SK-N-SH treated with all-trans-retinoic acid at 6 μM for 48 hours (cell line): ENCODE measurements around the gene NARS2.

Experiments
- ATAC-seq: fragments of 200-7000 bp; cut with Tn5 transposase; 3 replicates; pipeline ENCODE4 v1.9.1; 2020; ENCODE audit warnings: mild to moderate bottlenecking, moderate library complexity
- ARNTL ChIP-seq: fragments of 450-650 bp; formaldehyde crosslinking; IDR thresholded peaks from 2 replicates; pipeline ENCODE4 v1.5.0; 2020; ENCODE audit warnings: low read depth, mild to moderate bottlenecking, moderate library complexity, borderline replicate concordance
- BACH2 ChIP-seq: fragments of 250-450 bp; sonication (Bioruptor Pico); IDR thresholded peaks from 2 replicates; pipeline ENCODE4 v1.9.0; 2021; ENCODE audit warnings: mild to moderate bottlenecking, borderline replicate concordance
- CREB5 ChIP-seq: fragments of 250-450 bp; sonication (Bioruptor Pico); IDR thresholded peaks from 2 replicates; pipeline ENCODE4 v1.5.1; 2020; ENCODE audit warnings: low read depth, mild to moderate bottlenecking, moderate library complexity
- CSDC2 ChIP-seq: fragments of 250-450 bp; sonication (Bioruptor Pico); IDR thresholded peaks from 2 replicates; pipeline ENCODE4 v1.5.0; 2020; ENCODE audit warnings: mild to moderate bottlenecking, moderate library complexity
- CSRNP3 ChIP-seq: fragments of 250-450 bp; sonication (Bioruptor Pico); IDR thresholded peaks from 2 replicates; pipeline ENCODE4 v1.5.1; 2021; ENCODE audit warnings: mild to moderate bottlenecking, moderate library complexity
- ESRRG ChIP-seq: fragments of 250-450 bp; sonication (Bioruptor Pico); IDR thresholded peaks from 2 replicates; pipeline ENCODE4 v1.6.1; 2021; ENCODE audit warnings: mild to moderate bottlenecking
- GLIS3 ChIP-seq: fragments of 250-450 bp; sonication (Bioruptor Pico); IDR thresholded peaks from 2 replicates; pipeline ENCODE4 v1.5.0; 2020; ENCODE audit warnings: mild to moderate bottlenecking, moderate library complexity
- OSR1 ChIP-seq: fragments of 250-450 bp; sonication (Bioruptor Pico); IDR thresholded peaks from 2 replicates; pipeline ENCODE4 v1.8.0; 2022; ENCODE audit warnings: moderate library complexity, mild to moderate bottlenecking, inconsistent platforms
- POU6F1 ChIP-seq: fragments of 250-450 bp; sonication (Bioruptor Pico); IDR thresholded peaks from 2 replicates; pipeline ENCODE4 v1.8.0; 2021; ENCODE audit warnings: low read depth, mild to moderate bottlenecking, moderate library complexity, borderline replicate concordance
- PPARA ChIP-seq: fragments of 250-450 bp; sonication (Bioruptor Pico); IDR thresholded peaks from 2 replicates; pipeline ENCODE4 v1.5.0; 2020; ENCODE audit warnings: mild to moderate bottlenecking, borderline replicate concordance
- RARB ChIP-seq: fragments of 250-450 bp; sonication (Bioruptor Pico); IDR thresholded peaks from 2 replicates; pipeline ENCODE4 v1.8.0; 2021; ENCODE audit warnings: mild to moderate bottlenecking, moderate library complexity
- SNAI2 ChIP-seq: fragments of 250-450 bp; sonication (Bioruptor Pico); IDR thresholded peaks from 2 replicates; pipeline ENCODE4 v1.5.0; 2020; ENCODE audit warnings: mild to moderate bottlenecking, moderate library complexity
- TCF4 ChIP-seq: fragments of 250-450 bp; sonication (Bioruptor Pico); IDR thresholded peaks from 2 replicates; pipeline ENCODE4 v1.8.0; 2021; ENCODE audit warnings: mild to moderate bottlenecking, moderate library complexity, borderline replicate concordance
- TOX ChIP-seq: fragments of 250-450 bp; sonication (Bioruptor Pico); IDR thresholded peaks from 2 replicates; pipeline ENCODE4 v1.8.0; 2021; ENCODE audit warnings: mild to moderate bottlenecking, moderate library complexity, borderline replicate concordance
- TSHZ2 ChIP-seq: fragments of 250-450 bp; sonication (Bioruptor Pico); IDR thresholded peaks from 2 replicates; pipeline ENCODE4 v1.5.0; 2020; ENCODE audit warnings: mild to moderate bottlenecking, moderate library complexity
- ZC3H10 ChIP-seq: fragments of 250-450 bp; sonication (Bioruptor Pico); IDR thresholded peaks from 2 replicates; pipeline ENCODE4 v1.5.1; 2021; ENCODE audit warnings: mild to moderate bottlenecking, moderate library complexity
- ZFP3 ChIP-seq: fragments of 250-450 bp; sonication (Bioruptor Pico); IDR thresholded peaks from 2 replicates; pipeline ENCODE4 v1.5.0; 2020; ENCODE audit warnings: mild to moderate bottlenecking, moderate library complexity
- ZFP30 ChIP-seq: fragments of 450-650 bp; formaldehyde crosslinking; IDR thresholded peaks from 2 replicates; pipeline ENCODE4 v1.5.0; 2022; ENCODE audit warnings: mild to moderate bottlenecking, moderate library complexity
- ZNF565 ChIP-seq: fragments of 450-650 bp; formaldehyde crosslinking; conservative IDR thresholded peaks from 2 replicates; pipeline ENCODE4 v1.5.0; 2020; ENCODE audit warnings: low read depth, mild to moderate bottlenecking, moderate library complexity
- ZNF8 ChIP-seq: fragments of 450-650 bp; formaldehyde crosslinking; IDR thresholded peaks from 2 replicates; pipeline ENCODE4 v1.5.0; 2020; ENCODE audit warnings: mild to moderate bottlenecking, moderate library complexity

The NARS2 gene

GRCh38 chr11:78390809-78391208 is 183.9 kb downstream of the NARS2 start:
- TF ChIP-seq PPARA (CRISPR knock-in tag) = no peak
- no peak for TF ChIP-seq POU6F1 (CRISPR knock-in tag)
- no peak for TF ChIP-seq BACH2 (CRISPR knock-in tag)
- TF ChIP-seq SNAI2 (CRISPR knock-in tag) = no peak
- TF ChIP-seq CSDC2 (CRISPR knock-in tag) = no peak
- TF ChIP-seq RARB (CRISPR knock-in tag) = no peak
- TF ChIP-seq TOX (CRISPR knock-in tag) = no peak
- no peak for TF ChIP-seq GLIS3 (CRISPR knock-in tag)
- no peak for TF ChIP-seq ARNTL (CRISPR knock-in tag)
- no peak for TF ChIP-seq CSRNP3 (CRISPR knock-in tag)
- no peak for TF ChIP-seq TCF4 (CRISPR knock-in tag)
- no peak for TF ChIP-seq TSHZ2
- no peak for TF ChIP-seq ZFP3 (CRISPR knock-in tag)
- TF ChIP-seq ZNF8 (CRISPR knock-in tag) = no peak
- TF ChIP-seq ZNF565 (CRISPR knock-in tag) = no peak
- TF ChIP-seq OSR1 (CRISPR knock-in tag) = no peak
- ATAC-seq = no peak

GRCh38 chr11:78386215-78386941 is 188.3 kb downstream of the NARS2 start:
- TF ChIP-seq OSR1 (CRISPR knock-in tag) (no peak), ZFP30 (CRISPR knock-in tag) (no peak), ZNF8 (CRISPR knock-in tag) (no peak), POU6F1 (CRISPR knock-in tag) (no peak), CSDC2 (CRISPR knock-in tag) (no peak), ESRRG (CRISPR knock-in tag) (no peak), CSRNP3 (CRISPR knock-in tag) (no peak), RARB (CRISPR knock-in tag) (no peak), BACH2 (CRISPR knock-in tag) (no peak), ZNF565 (CRISPR knock-in tag) (no peak), TCF4 (CRISPR knock-in tag) (no peak), PPARA (CRISPR knock-in tag) (no peak), ZC3H10 (CRISPR knock-in tag) (no peak), TOX (CRISPR knock-in tag) (no peak), TSHZ2 (no peak), CREB5 (no peak)
- no peak for ATAC-seq
